ENCODE results near the gene HNRNPU.
"Not testable (repeated sequence)": the region's sequence is repeated elsewhere in the genome, so short reads cannot be mapped to it uniquely, and the experiment has no call there.

HNRNPU gene

DNA sequence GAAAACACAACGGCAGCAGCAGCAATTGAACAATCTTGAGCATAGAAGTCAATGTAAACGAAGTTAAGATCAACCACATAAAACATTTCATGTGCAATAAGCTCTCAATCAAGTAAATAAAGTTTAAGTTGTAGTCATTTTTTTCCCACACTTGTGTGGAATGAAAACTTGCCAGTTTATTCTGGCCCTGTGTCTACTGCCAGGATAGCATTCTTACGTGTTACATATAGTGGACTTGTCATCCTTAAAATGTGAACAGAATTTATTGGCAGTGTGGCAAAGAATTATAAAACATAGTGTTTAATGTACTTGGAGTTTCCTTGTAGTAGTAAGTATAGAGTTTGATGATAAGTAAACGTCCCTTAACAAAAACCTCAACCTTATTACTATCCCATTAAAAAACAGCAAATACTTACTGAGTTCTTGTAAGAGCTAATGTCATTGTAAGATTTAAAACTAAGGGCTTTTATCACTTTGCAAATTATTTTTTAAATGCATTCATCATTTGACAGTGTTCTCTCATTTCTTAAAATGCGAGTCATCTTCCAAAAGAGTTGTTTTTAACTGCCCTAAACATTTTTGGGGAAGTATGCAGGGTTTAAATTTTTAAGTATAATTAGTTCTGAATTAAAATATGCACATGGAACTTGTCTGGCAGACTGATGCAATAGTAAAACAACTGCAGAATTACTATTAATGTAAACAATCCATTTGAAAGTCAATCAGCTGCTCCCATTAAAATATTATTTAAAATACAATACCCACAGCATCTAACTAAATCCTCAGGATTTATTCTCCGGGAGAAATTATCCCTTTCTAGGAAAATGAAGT is 21.0 kb downstream of the HNRNPU start:
- in situ Hi-C loops (cut with HindIII; ENCODE audit: low sequenced_read_pairs), result no loop called here

DNA sequence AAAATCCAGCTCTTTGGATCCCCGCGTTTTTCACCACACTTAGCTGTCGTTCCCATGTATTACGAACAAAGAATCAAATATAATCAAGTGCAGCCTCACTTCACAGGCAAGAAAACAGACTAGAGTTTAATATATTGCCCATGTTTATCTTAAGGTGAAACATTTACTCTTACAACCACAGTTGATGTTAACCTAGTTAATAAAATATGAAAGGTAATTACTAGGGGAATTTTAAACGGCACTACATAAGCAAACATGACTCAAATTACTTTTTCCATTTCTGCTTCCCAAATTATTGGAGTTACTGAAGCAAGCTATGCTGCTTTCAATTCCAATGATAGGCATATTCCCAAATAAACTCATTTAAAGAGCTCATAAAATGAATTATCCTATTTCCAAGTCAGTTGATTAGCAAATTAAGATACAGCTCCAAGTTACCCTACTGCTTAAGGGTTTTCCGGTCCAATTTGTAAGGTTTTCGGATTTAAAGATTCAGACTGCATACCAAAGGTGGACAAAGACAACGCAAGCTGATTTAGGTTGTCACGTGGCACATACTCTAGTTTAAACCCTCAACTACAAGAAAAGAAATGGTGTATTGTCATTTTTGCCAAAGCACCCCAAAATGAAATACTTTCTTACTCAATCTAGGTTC is 22.9 kb downstream of the HNRNPU start:
- in situ Hi-C loops (cut with HindIII; ENCODE audit: low sequenced_read_pairs), result no loop called here

GRCh38 chr1:244840219-244840794 is 24.0 kb downstream of the HNRNPU start:
- in situ Hi-C loops (cut with HindIII; ENCODE audit: low sequenced_read_pairs), result no loop called here

GRCh38 chr1:244839656-244840055 is 24.7 kb downstream of the HNRNPU start:
- in situ Hi-C loops (cut with HindIII; ENCODE audit: low sequenced_read_pairs), result no loop called here

- in situ Hi-C loops (cut with HindIII; ENCODE audit: low sequenced_read_pairs), result no loop called here
These were observed 26.6 kb downstream of the HNRNPU start for GRCh38 chr1:244837597-244838258.

DNA sequence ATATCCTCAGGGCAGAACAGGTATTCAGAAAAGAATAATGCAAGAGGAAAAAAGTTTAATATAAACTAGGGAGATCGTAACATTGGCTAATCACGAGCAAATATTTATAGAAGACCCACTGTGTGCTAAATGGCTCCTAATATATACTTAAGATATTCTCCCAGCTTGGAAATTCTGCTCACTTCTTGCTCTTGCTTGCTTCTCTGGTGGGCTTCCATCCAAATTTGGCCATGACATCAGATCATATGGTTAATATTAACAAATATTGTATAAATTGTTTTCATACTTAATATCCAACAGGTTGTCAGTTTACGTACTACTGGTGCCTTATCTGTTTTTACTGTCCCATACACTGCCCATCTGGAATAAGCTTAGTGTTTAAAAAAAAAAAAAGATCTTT is 27.8 kb downstream of the HNRNPU start:
- in situ Hi-C loops (cut with HindIII; ENCODE audit: low sequenced_read_pairs), result no loop called here

- in situ Hi-C loops (cut with HindIII; ENCODE audit: low sequenced_read_pairs), result no loop called here
These were observed 28.2 kb downstream of the HNRNPU start for GRCh38 chr1:244836135-244836521.

DNA sequence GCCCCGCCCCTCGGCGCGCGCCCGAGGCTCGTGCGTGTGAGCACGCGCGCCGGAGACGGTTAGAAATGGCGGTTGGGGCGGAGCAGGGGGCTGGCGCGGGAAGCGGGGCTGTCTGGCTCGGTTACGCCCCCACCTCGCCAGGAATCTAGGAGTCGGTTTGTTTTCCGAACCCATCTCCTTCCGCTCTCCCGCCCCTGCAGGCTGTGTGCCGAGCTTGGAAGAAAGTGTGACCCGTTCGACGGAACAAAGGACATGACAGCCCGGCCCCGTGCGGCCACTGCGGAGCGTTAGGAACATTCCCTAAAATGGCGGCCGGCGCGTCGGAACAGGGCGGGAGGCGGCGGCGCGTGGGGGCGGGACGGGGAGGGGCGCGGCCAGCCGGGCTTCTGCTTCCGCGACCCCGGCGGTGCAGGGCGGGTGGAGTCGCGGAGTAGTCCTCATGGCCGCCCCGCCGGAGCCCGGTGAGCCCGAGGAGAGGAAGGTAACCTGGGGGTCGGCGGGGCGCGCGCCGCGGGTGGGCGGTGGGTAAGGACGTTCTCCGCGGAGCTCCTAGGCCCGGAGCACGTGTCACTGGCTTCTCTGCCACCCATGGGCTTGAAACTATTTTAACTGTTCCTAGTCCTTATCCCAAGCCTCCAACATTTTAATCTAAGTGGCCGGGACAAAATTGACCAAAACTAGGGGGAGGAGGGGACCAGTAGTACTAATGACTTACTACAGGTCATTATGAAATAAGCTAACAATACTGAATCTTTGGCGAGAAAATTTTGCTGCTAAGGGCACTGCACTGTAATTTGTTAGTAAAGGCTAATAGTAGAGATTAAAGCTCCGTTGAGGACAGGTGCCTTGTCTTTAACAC is 28.8 kb downstream of the HNRNPU start, which contains the start of gene COX20:
Gene COX20 (plus strand): TSS at position 383 of the 859 bp plus-strand sequence. CDS start 57 bp downstream, at position 440.
- in situ Hi-C loops (cut with HindIII; ENCODE audit: low sequenced_read_pairs), result no loop called here

- in situ Hi-C loops (cut with HindIII; ENCODE audit: low sequenced_read_pairs), result no loop called here
These were observed 29.6 kb downstream of the HNRNPU start for GRCh38 chr1:244834543-244835275.

DNA sequence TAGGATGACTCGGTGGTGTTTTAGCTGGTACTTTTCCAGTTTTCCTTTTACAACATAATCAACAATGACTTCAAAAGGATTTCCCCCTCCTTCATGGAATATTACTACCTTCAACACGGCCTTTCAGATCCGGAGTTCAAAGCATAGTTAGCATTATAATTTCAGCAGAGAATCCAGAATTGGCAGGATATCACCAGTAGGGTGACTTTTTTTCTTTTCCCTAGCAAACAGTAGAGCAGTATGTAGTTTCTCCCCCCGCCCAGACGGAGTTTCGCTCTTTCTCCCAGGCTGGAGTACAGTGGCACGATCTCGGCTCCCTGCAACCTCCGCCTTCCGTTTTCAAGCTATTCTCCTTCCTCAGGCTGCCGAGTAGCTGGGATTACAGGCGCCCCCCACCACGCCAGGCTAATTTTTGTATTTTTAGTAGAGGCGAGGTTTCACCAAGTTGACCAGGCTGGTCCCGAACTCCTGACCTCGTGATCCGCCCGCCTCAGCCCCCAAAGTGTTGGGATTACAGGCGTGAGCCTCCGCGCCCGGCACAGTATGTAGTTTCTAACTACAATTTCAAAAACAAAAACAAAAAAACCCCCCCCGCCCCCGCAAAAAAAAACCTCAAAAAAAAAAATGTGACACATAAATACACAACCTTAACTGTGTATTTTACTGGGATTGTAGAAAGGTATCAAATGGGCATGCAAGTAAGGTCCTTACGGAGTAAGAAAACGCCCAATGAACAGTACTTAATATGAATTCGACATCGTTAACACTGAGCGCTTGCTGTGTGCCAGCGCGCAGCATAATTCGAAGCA is 30.4 kb downstream of the HNRNPU start:
- in situ Hi-C loops (cut with HindIII; ENCODE audit: low sequenced_read_pairs), result no loop called here

DNA sequence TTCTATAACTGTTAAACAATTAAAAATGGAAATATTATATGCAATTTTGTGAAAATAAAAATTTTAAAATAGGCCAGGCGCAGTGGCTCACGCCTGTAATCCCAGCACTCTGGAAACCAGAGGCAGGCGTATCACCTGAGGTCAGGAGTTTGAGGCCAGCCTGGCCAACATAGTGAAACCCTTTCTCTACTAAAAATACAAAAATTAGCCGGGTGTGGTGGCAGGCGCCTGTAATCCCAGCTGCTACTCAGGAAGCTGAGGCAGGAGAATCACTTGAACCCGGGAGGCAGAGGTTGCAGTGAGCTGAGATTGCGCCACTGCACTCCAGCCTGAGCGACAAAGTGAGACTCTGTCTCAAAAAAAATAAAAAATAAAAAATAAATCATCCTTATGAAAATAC is 31.1 kb downstream of the HNRNPU start:
- in situ Hi-C loops (cut with HindIII; ENCODE audit: low sequenced_read_pairs), result not testable (repeated sequence)

DNA sequence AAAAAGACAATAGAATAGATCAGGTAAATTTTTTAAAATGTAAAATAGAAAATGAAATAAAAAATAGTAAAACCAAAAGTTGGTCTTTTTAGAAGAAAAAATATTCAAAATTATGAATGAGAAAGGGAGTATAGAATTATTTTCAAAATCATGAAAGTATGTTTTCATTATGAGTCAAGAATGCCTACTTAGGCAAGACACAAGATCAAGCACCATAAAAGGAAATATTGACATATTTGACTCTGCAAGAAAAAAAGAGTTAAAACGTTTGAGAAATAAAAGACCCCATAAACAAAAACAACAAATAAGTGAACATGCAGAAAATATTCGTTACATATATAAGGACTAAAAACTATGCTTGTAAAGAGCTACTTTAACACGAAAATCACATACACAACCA is 33.7 kb downstream of the HNRNPU start:
- in situ Hi-C loops (cut with HindIII; ENCODE audit: low sequenced_read_pairs), result no loop called here

GRCh38 chr1:244826712-244827111 is 37.6 kb downstream of the HNRNPU start:
- in situ Hi-C loops (cut with HindIII; ENCODE audit: low sequenced_read_pairs), result no loop called here

DNA sequence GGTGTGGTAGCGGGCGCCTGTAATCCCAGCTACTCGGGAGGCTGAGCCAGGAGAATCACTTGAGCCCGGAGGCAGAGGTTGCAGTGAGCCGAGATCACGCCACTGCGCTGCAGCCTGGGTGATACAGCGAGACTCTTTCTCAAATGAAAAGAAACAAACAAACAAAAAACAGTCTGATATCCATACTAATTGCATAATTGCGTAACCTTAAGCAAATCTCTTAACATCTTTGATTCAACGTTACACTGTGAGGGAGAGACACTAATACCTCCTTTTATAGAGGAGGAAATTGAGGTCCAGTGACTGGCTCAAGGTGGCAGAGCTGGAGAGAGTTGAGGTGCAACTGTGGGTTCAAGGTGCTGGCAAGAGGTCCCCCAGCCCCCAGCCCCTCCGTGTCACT is 41.5 kb downstream of the HNRNPU start:
- in situ Hi-C loops (cut with HindIII; ENCODE audit: low sequenced_read_pairs), result no loop called here

GRCh38 chr1:244821134-244821533 is 43.2 kb downstream of the HNRNPU start:
- in situ Hi-C loops (cut with HindIII; ENCODE audit: low sequenced_read_pairs), result no loop called here

DNA sequence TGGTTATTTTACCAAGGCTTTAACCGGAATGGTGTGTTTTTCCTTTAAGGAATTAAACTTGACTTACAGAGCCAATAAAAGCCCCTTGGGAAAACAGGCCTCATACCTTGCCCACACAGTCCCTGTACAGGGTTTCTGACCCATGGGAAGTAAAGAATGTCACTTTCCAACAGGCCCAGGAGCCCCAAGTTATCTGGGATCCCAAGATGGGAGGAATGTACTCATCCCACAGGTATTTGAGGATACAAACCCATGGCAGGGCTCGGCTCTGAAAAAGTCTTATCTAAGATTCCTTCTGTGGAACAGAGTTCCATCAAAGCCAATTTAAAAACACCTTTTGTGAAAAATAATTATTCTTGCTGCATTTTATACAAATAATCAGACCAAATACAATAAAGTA is 44.2 kb downstream of the HNRNPU start:
- in situ Hi-C loops (cut with HindIII; ENCODE audit: low sequenced_read_pairs), result no loop called here

GRCh38 chr1:244817415-244817894 is 46.9 kb downstream of the HNRNPU start:
- in situ Hi-C loops (cut with HindIII; ENCODE audit: low sequenced_read_pairs), result no loop called here

DNA sequence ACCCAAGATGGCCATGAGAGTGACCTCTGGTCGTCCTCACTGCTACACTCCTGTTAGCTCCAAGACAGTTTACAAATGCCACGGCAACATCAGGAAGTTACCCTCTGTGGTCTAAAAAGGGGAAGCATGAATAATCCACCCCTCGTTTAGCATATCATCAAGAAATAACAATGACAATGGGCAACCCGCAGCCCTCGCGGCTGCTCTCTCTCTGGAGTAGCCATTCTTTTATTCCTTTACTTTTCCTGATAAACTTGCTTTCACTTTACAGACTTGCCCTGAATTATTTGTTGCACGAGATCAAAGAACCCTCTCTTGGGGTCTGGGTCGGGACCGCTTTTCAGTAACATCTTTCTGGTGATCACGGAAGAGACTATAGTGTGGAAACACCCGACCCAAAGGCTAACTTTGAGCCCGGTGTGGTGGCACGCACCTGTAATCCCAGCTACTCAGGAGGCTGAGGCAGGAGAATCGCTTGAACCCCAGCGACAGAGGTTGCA is 48.7 kb downstream of the HNRNPU start:
- in situ Hi-C loops (cut with HindIII; ENCODE audit: low sequenced_read_pairs), result no loop called here

DNA sequence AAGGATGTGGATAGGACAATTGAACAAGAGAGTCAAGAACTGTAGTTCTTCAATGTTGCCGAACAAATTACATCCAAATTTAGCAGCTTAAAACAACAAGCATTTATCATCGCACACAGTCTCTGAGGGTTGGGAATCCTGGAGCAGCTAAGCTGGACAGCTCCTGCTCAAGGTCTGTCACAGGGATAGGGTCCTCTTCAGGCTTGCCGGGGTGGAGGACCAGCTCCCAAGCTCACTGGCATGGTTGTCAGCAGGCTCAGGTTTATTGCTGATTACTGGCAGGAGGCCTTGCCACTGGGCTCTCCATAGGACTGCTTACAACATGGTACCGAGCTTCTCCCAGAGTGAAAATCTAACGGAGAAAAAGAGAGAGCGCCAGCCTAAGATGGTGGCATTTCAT is 51.0 kb downstream of the HNRNPU start:
- in situ Hi-C loops (cut with HindIII; ENCODE audit: low sequenced_read_pairs), result no loop called here
